ENCODE measurements around the gene YPEL5. TPM values are rescaled to one million over a fixed set of nuclear protein-coding genes. Genes with fewer than 3 reads are reported as not detected.

The YPEL5 gene
- total RNA-seq, 1 experiment from 2014 or later: 27.3 TPM

DNA sequence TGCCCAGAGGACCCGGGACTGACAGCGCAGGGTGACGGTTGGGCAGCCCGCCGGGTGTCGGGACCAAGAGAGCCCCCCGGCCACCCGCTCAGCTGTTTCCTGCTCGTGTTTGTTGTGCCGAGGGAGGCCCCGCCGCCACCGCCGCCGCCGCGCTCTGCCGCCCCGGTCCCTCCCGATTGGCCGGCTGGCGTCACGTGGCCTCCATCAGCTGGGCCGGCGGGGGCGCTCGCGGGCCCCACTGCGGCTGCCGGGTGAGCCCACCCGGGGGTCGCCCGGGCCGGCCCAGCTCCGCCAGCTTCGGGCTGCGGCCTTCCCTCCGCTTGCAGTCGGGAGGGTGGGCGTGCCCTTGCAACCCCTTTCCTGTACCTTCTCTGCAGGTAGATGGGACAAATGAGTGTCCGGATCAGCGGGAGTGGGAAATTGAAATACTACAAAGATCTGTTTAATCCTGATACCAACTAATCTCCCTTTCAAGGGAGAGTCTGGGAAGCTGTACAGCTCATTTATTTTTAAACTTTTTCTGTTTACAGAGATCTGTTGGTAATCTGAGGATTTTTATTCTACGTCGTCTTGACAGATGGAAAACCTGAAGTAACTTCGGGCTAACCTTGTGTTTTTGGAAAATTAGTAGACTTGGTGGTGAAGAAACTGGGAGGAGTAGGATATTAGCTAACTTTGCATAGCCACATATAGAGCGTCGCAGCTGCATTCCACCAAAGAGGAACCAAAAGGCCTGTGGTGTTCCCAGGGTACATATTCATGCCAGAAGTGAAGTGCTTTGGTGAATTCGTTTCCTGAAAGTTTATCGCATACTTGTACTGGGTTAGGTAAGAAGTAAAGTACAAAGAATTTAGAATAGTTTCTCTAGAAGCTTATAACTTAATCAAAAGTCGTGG, 1.2 kb downstream of the YPEL5 start (continued):
- TF ChIP-seq, protein P1, sequence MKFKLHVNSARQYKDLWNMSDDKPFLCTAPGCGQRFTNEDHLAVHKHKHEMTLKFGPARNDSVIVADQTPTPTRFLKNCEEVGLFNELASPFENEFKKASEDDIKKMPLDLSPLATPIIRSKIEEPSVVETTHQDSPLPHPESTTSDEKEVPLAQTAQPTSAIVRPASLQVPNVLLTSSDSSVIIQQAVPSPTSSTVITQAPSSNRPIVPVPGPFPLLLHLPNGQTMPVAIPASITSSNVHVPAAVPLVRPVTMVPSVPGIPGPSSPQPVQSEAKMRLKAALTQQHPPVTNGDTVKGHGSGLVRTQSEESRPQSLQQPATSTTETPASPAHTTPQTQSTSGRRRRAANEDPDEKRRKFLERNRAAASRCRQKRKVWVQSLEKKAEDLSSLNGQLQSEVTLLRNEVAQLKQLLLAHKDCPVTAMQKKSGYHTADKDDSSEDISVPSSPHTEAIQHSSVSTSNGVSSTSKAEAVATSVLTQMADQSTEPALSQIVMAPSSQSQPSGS (CRISPR knock-in tag; IDR thresholded peaks at IDR 0.05; ENCODE audit: borderline replicate concordance, low read depth): no peak
- no peak for TF ChIP-seq FOXP1 (CRISPR knock-in tag; IDR thresholded peaks at IDR 0.05; ENCODE audit: borderline replicate concordance)
- no peak for TF ChIP-seq MYBL2 (CRISPR knock-in tag; IDR thresholded peaks at IDR 0.05)
- TF ChIP-seq ZNF671 (CRISPR knock-in tag; IDR thresholded peaks at IDR 0.05): no peak
- TF ChIP-seq, protein P2, sequence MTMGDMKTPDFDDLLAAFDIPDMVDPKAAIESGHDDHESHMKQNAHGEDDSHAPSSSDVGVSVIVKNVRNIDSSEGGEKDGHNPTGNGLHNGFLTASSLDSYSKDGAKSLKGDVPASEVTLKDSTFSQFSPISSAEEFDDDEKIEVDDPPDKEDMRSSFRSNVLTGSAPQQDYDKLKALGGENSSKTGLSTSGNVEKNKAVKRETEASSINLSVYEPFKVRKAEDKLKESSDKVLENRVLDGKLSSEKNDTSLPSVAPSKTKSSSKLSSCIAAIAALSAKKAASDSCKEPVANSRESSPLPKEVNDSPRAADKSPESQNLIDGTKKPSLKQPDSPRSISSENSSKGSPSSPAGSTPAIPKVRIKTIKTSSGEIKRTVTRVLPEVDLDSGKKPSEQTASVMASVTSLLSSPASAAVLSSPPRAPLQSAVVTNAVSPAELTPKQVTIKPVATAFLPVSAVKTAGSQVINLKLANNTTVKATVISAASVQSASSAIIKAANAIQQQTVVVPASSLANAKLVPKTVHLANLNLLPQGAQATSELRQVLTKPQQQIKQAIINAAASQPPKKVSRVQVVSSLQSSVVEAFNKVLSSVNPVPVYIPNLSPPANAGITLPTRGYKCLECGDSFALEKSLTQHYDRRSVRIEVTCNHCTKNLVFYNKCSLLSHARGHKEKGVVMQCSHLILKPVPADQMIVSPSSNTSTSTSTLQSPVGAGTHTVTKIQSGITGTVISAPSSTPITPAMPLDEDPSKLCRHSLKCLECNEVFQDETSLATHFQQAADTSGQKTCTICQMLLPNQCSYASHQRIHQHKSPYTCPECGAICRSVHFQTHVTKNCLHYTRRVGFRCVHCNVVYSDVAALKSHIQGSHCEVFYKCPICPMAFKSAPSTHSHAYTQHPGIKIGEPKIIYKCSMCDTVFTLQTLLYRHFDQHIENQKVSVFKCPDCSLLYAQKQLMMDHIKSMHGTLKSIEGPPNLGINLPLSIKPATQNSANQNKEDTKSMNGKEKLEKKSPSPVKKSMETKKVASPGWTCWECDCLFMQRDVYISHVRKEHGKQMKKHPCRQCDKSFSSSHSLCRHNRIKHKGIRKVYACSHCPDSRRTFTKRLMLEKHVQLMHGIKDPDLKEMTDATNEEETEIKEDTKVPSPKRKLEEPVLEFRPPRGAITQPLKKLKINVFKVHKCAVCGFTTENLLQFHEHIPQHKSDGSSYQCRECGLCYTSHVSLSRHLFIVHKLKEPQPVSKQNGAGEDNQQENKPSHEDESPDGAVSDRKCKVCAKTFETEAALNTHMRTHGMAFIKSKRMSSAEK (CRISPR knock-in tag; IDR thresholded peaks at IDR 0.05; ENCODE audit: borderline replicate concordance): no peak
- TF ChIP-seq, protein P3, sequence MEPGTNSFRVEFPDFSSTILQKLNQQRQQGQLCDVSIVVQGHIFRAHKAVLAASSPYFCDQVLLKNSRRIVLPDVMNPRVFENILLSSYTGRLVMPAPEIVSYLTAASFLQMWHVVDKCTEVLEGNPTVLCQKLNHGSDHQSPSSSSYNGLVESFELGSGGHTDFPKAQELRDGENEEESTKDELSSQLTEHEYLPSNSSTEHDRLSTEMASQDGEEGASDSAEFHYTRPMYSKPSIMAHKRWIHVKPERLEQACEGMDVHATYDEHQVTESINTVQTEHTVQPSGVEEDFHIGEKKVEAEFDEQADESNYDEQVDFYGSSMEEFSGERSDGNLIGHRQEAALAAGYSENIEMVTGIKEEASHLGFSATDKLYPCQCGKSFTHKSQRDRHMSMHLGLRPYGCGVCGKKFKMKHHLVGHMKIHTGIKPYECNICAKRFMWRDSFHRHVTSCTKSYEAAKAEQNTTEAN (CRISPR knock-in tag; IDR thresholded peaks at IDR 0.05): no peak
- TF ChIP-seq, protein P4, sequence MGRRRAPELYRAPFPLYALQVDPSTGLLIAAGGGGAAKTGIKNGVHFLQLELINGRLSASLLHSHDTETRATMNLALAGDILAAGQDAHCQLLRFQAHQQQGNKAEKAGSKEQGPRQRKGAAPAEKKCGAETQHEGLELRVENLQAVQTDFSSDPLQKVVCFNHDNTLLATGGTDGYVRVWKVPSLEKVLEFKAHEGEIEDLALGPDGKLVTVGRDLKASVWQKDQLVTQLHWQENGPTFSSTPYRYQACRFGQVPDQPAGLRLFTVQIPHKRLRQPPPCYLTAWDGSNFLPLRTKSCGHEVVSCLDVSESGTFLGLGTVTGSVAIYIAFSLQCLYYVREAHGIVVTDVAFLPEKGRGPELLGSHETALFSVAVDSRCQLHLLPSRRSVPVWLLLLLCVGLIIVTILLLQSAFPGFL (CRISPR knock-in tag; IDR thresholded peaks at IDR 0.05; ENCODE audit: borderline replicate concordance): no peak
- no peak for TF ChIP-seq CREM (CRISPR knock-in tag; IDR thresholded peaks at IDR 0.05)
- no peak for TF ChIP-seq ZNF317 (CRISPR knock-in tag; IDR thresholded peaks at IDR 0.05; ENCODE audit: borderline replicate concordance, low read depth)
- TF ChIP-seq, protein P5, sequence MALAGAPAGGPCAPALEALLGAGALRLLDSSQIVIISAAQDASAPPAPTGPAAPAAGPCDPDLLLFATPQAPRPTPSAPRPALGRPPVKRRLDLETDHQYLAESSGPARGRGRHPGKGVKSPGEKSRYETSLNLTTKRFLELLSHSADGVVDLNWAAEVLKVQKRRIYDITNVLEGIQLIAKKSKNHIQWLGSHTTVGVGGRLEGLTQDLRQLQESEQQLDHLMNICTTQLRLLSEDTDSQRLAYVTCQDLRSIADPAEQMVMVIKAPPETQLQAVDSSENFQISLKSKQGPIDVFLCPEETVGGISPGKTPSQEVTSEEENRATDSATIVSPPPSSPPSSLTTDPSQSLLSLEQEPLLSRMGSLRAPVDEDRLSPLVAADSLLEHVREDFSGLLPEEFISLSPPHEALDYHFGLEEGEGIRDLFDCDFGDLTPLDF (CRISPR knock-in tag; IDR thresholded peaks at IDR 0.05): no peak
- TF ChIP-seq, protein P6, sequence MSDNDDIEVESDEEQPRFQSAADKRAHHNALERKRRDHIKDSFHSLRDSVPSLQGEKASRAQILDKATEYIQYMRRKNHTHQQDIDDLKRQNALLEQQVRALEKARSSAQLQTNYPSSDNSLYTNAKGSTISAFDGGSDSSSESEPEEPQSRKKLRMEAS (CRISPR knock-in tag; IDR thresholded peaks at IDR 0.05): peak; percentile 38; the same call in 1 of the 2 replicates
- TF ChIP-seq ZNF232 (CRISPR knock-in tag; IDR thresholded peaks at IDR 0.05): no peak
- no peak for TF ChIP-seq ZNF416 (CRISPR knock-in tag; IDR thresholded peaks at IDR 0.05)
- TF ChIP-seq RORB (CRISPR knock-in tag; IDR thresholded peaks at IDR 0.05): no peak
- TF ChIP-seq, protein P7, sequence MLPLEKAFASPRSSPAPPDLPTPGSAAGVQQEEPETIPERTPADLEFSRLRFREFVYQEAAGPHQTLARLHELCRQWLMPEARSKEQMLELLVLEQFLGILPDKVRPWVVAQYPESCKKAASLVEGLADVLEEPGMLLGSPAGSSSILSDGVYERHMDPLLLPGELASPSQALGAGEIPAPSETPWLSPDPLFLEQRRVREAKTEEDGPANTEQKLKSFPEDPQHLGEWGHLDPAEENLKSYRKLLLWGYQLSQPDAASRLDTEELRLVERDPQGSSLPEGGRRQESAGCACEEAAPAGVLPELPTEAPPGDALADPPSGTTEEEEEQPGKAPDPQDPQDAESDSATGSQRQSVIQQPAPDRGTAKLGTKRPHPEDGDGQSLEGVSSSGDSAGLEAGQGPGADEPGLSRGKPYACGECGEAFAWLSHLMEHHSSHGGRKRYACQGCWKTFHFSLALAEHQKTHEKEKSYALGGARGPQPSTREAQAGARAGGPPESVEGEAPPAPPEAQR (CRISPR knock-in tag; IDR thresholded peaks at IDR 0.05): no peak
- TF ChIP-seq ZNF138 (CRISPR knock-in tag; conservative IDR thresholded peaks at IDR 0.05): no peak
- no peak for TF ChIP-seq FOXJ3 (CRISPR knock-in tag; IDR thresholded peaks at IDR 0.05; ENCODE audit: borderline replicate concordance)
- no peak for TF ChIP-seq MXD4 (CRISPR knock-in tag; IDR thresholded peaks at IDR 0.05; ENCODE audit: borderline replicate concordance)
- TF ChIP-seq, protein P8, sequence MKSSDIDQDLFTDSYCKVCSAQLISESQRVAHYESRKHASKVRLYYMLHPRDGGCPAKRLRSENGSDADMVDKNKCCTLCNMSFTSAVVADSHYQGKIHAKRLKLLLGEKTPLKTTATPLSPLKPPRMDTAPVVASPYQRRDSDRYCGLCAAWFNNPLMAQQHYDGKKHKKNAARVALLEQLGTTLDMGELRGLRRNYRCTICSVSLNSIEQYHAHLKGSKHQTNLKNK (CRISPR knock-in tag; IDR thresholded peaks at IDR 0.05): no peak
- TF ChIP-seq, protein P9, sequence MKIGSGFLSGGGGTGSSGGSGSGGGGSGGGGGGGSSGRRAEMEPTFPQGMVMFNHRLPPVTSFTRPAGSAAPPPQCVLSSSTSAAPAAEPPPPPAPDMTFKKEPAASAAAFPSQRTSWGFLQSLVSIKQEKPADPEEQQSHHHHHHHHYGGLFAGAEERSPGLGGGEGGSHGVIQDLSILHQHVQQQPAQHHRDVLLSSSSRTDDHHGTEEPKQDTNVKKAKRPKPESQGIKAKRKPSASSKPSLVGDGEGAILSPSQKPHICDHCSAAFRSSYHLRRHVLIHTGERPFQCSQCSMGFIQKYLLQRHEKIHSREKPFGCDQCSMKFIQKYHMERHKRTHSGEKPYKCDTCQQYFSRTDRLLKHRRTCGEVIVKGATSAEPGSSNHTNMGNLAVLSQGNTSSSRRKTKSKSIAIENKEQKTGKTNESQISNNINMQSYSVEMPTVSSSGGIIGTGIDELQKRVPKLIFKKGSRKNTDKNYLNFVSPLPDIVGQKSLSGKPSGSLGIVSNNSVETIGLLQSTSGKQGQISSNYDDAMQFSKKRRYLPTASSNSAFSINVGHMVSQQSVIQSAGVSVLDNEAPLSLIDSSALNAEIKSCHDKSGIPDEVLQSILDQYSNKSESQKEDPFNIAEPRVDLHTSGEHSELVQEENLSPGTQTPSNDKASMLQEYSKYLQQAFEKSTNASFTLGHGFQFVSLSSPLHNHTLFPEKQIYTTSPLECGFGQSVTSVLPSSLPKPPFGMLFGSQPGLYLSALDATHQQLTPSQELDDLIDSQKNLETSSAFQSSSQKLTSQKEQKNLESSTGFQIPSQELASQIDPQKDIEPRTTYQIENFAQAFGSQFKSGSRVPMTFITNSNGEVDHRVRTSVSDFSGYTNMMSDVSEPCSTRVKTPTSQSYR (CRISPR knock-in tag; IDR thresholded peaks at IDR 0.05): no peak
- TF ChIP-seq ESRRA (CRISPR knock-in tag; IDR thresholded peaks at IDR 0.05; ENCODE audit: borderline replicate concordance): no peak
- no peak for TF ChIP-seq NFE2L1 (CRISPR knock-in tag; IDR thresholded peaks at IDR 0.05)
- TF ChIP-seq HMGA2 (CRISPR knock-in tag; IDR thresholded peaks at IDR 0.05): no peak

Measured in WTC11 (cell line).